Esophagus muscularis mucosa (tissue), 3 donors: ENCODE results near the gene KIF2A.

Experiments
- POLR2A ChIP-seq: fragments of 450-650 bp; IDR thresholded peaks from one replicate; pipeline ENCODE4 v1.6.1; 2017; ENCODE audit warnings: antibody characterized with exemption, moderate library complexity, mild to moderate bottlenecking, low read depth
- TF ChIP-seq, protein P1 (sequence below), 3 experiments: fragments of 200-600 bp in 2 of 3; fragments of 450-650 bp in 1 of 3; sonication (generic) in 2 of 3; IDR thresholded peaks; one replicate each; pipeline ENCODE4 v1.5.1; 2017 to 2019; ENCODE audit warnings: antibody characterized with exemption in 3 of 3, mild to moderate bottlenecking in 2 of 3, moderate library complexity in 1 of 3

DNA sequence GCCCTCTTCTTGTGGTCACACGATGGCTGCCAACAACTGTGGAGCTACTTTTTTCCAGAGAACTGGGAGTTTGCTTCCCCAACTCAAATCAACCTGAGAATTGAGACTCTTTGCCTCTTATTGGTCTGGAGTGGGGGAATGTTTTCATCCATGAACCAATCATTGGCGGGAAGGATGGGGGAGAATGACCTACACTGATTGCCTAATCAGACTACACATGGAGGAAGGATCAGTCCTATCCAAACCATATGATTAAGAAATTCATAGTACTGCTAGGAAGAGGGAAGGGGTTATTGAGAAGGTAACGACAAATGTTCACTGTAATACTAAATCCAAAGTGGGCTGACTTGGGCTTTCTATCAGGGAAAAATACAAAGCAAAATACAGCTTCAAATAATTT lies 7.9 kb upstream of the KIF2A start:
- TF ChIP-seq, protein P1, sequence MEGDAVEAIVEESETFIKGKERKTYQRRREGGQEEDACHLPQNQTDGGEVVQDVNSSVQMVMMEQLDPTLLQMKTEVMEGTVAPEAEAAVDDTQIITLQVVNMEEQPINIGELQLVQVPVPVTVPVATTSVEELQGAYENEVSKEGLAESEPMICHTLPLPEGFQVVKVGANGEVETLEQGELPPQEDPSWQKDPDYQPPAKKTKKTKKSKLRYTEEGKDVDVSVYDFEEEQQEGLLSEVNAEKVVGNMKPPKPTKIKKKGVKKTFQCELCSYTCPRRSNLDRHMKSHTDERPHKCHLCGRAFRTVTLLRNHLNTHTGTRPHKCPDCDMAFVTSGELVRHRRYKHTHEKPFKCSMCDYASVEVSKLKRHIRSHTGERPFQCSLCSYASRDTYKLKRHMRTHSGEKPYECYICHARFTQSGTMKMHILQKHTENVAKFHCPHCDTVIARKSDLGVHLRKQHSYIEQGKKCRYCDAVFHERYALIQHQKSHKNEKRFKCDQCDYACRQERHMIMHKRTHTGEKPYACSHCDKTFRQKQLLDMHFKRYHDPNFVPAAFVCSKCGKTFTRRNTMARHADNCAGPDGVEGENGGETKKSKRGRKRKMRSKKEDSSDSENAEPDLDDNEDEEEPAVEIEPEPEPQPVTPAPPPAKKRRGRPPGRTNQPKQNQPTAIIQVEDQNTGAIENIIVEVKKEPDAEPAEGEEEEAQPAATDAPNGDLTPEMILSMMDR (IDR thresholded peaks at IDR 0.05): no peak
- no peak for TF ChIP-seq POLR2A
